Measurements from ENCODE around the gene BMP2K. TPM values are rescaled to one million over a fixed set of nuclear protein-coding genes. Genes with fewer than 3 reads are reported as not detected.

Gene BMP2K
- total RNA-seq, 2 experiments from 2014 or later = 43.4 to 61.1 TPM

GRCh38 chr4:78753091-78753490 lies 23.1 kb upstream of the BMP2K start:
- DNase-seq (ENCODE audit: low spot score) = no peak
- no peak overlapping the region for H3K4me3 ChIP-seq (ENCODE audit: low read depth, low read length, poor library complexity, severe bottlenecking)
- no peaks in the 10 kb centered on the region for H4K20me1 ChIP-seq (ENCODE audit: insufficient read depth, low read length)
- peaks cover 72% of the 10 kb centered on the region for H3K4me1 ChIP-seq (ENCODE audit: insufficient read depth, low read length, poor library complexity, severe bottlenecking)
- CTCF ChIA-PET (ENCODE audit: unreplicated experiment) = no interaction called here
- no peak overlapping the region for H3K27ac ChIP-seq (ENCODE audit: low read depth, low read length, poor library complexity, severe bottlenecking)
- H3K4me2 ChIP-seq (ENCODE audit: low read length) = peak overlapping the region; percentile 35
- intact Hi-C loops (cut with micrococcal nuclease; ENCODE audit: unreplicated experiment) = no loop called here
- no peaks in the 10 kb centered on the region for H3K9me2 ChIP-seq (ENCODE audit: insufficient read depth, low read length)
- no peaks in the 10 kb centered on the region for H3K79me2 ChIP-seq (ENCODE audit: insufficient read depth, low read depth, low read length)
- H3K9me3 ChIP-seq (ENCODE audit: low read length) = no peaks in the 10 kb centered on the region; the same call in 1 of the 2 replicates
- no peaks in the 10 kb centered on the region; the same call in 1 of the 2 replicates for H3K36me3 ChIP-seq (ENCODE audit: insufficient read depth, low read length)
- POLR2A ChIA-PET = interaction anchor here (0.5 to 5.7 kb wide), 10 partner anchors 9 to 95 kb away, joined by 3 to 73 read pairs (median 4); no protein-coding TSS in a partner anchor
- H2AFZ ChIP-seq (ENCODE audit: low read length) = peak overlapping the region; percentile 62; the same call in 1 of the 2 replicates
- BruUV-seq (replicated peaks) = no TSS peak
- TF ChIP-seq CTCF (conservative IDR thresholded peaks at IDR 0.05; ENCODE audit: low read length) (no peak), EZH2phosphoT487 (IDR thresholded peaks at IDR 0.05; ENCODE audit: borderline replicate concordance, low read depth, low read length) (no peak)

GRCh38 chr4:78754872-78755271 lies 21.3 kb upstream of the BMP2K start:
- ChIA-PET POLR2A (interaction anchor here (2.2 to 5.4 kb wide), 3 partner anchors 7 to 18 kb away, joined by 8 to 40 read pairs (median 24); no protein-coding TSS in a partner anchor), CTCF (ENCODE audit: unreplicated experiment) (no interaction called here)
- Histone ChIP-seq H3K9me2 (ENCODE audit: insufficient read depth, low read length) (no peaks in the 10 kb centered on the region), H3K4me1 (ENCODE audit: insufficient read depth, low read length, poor library complexity, severe bottlenecking) (peaks cover 55% of the 10 kb centered on the region), H3K79me2 (ENCODE audit: insufficient read depth, low read depth, low read length) (no peaks in the 10 kb centered on the region), H4K20me1 (ENCODE audit: insufficient read depth, low read length) (no peaks in the 10 kb centered on the region), H3K36me3 (ENCODE audit: insufficient read depth, low read length) (no peaks in the 10 kb centered on the region; the same call in 1 of the 2 replicates), H3K27ac (ENCODE audit: low read depth, low read length, poor library complexity, severe bottlenecking) (no peak overlapping the region), H3K4me2 (ENCODE audit: low read length) (no peak overlapping the region), H3K9me3 (ENCODE audit: low read length) (no peaks in the 10 kb centered on the region; the same call in 1 of the 2 replicates), H2AFZ (ENCODE audit: low read length) (no peak overlapping the region), H3K4me3 (ENCODE audit: low read depth, low read length, poor library complexity, severe bottlenecking) (no peak overlapping the region)
- intact Hi-C loops (cut with micrococcal nuclease; ENCODE audit: unreplicated experiment) = no loop called here
- no peak for DNase-seq (ENCODE audit: low spot score)
- TF ChIP-seq CTCF (conservative IDR thresholded peaks at IDR 0.05; ENCODE audit: low read length) = no peak
- TF ChIP-seq EZH2phosphoT487 (IDR thresholded peaks at IDR 0.05; ENCODE audit: borderline replicate concordance, low read depth, low read length) = no peak
- no TSS peak for BruUV-seq (replicated peaks)

- no peak overlapping the region for H3K27ac ChIP-seq (ENCODE audit: low read depth, low read length, poor library complexity, severe bottlenecking)
- CTCF ChIA-PET (ENCODE audit: unreplicated experiment) = interaction anchor here (1.0 kb wide), 1 partner anchor 48 kb away, joined by 3 read pairs; no protein-coding TSS in a partner anchor
- no peak for DNase-seq (ENCODE audit: low spot score)
- H3K9me2 ChIP-seq (ENCODE audit: insufficient read depth, low read length) = no peaks in the 10 kb centered on the region
- no peaks in the 10 kb centered on the region for H3K79me2 ChIP-seq (ENCODE audit: insufficient read depth, low read depth, low read length)
- H4K20me1 ChIP-seq (ENCODE audit: insufficient read depth, low read length) = no peaks in the 10 kb centered on the region
- H3K4me2 ChIP-seq (ENCODE audit: low read length) = no peak overlapping the region
- peaks cover 50% of the 10 kb centered on the region for H3K4me1 ChIP-seq (ENCODE audit: insufficient read depth, low read length, poor library complexity, severe bottlenecking)
- intact Hi-C loops (cut with micrococcal nuclease; ENCODE audit: unreplicated experiment) = no loop called here
- no peak overlapping the region for H3K4me3 ChIP-seq (ENCODE audit: low read depth, low read length, poor library complexity, severe bottlenecking)
- no peak for TF ChIP-seq CTCF (conservative IDR thresholded peaks at IDR 0.05; ENCODE audit: low read length)
- no peak for TF ChIP-seq EZH2phosphoT487 (IDR thresholded peaks at IDR 0.05; ENCODE audit: borderline replicate concordance, low read depth, low read length)
- H2AFZ ChIP-seq (ENCODE audit: low read length) = peak overlapping the region; percentile 56; the same call in 1 of the 2 replicates
- H3K36me3 ChIP-seq (ENCODE audit: insufficient read depth, low read length) = no peaks in the 10 kb centered on the region; the same call in 1 of the 2 replicates
- no peaks in the 10 kb centered on the region; the same call in 1 of the 2 replicates for H3K9me3 ChIP-seq (ENCODE audit: low read length)
- POLR2A ChIA-PET = interaction anchor here (0.9 to 3.9 kb wide), 3 partner anchors 11 to 42 kb away, joined by 3 to 24 read pairs (median 3); no protein-coding TSS in a partner anchor
- BruUV-seq (replicated peaks) = no TSS peak
These were observed 20.0 kb upstream of the BMP2K start for GRCh38 chr4:78756137-78756536.
